ENCODE measurements around the gene NMNAT2. TPM values are rescaled to one million over a fixed set of nuclear protein-coding genes. Genes with fewer than 3 reads are reported as not detected.

Gene NMNAT2
- total RNA-seq, 1 experiment from 2014 or later: 8.8 TPM

GRCh38 chr1:183310753-183311479, 107.3 kb downstream of the NMNAT2 start:
- CTCF ChIA-PET: interaction anchor here (1.2 kb wide), 1 partner anchor 32 kb away, joined by 3 read pairs; no protein-coding TSS in a partner anchor
- POLR2A ChIA-PET: no interaction called here
- no peak for ATAC-seq

More at GRCh38 chr1:183310753-183311479, 107.3 kb downstream of the NMNAT2 start:
- peak overlapping the region; percentile 33; the same call in 1 of the 2 replicates for H3K27ac Mint-ChIP-seq
- TF ChIP-seq PRRX2 (CRISPR knock-in tag; IDR thresholded peaks at IDR 0.05): no peak
- no peak for TF ChIP-seq TP53 (CRISPR knock-in tag; IDR thresholded peaks at IDR 0.05)
- no peak for TF ChIP-seq CTCF (IDR thresholded peaks at IDR 0.05)
- TF ChIP-seq ZNF138 (CRISPR knock-in tag; conservative IDR thresholded peaks at IDR 0.05): no peak
- no peak for TF ChIP-seq FOXP4 (CRISPR knock-in tag; IDR thresholded peaks at IDR 0.05)
- no peak for TF ChIP-seq MAX (CRISPR knock-in tag; IDR thresholded peaks at IDR 0.05)
- no peak for TF ChIP-seq ATF1 (CRISPR knock-in tag; IDR thresholded peaks at IDR 0.05)
- TF ChIP-seq E2F4 (CRISPR knock-in tag; IDR thresholded peaks at IDR 0.05; ENCODE audit: borderline replicate concordance, low read depth): no peak
- TF ChIP-seq ZNF121 (CRISPR knock-in tag; IDR thresholded peaks at IDR 0.05): no peak
- no peak for TF ChIP-seq ERG (CRISPR knock-in tag; IDR thresholded peaks at IDR 0.05)
- no peak for TF ChIP-seq FOXK1 (CRISPR knock-in tag; IDR thresholded peaks at IDR 0.05)
- TF ChIP-seq PREB (CRISPR knock-in tag; IDR thresholded peaks at IDR 0.05; ENCODE audit: borderline replicate concordance): no peak
- no peak for TF ChIP-seq IRF1 (CRISPR knock-in tag; IDR thresholded peaks at IDR 0.05)
- TF ChIP-seq SMAD4 (CRISPR knock-in tag; IDR thresholded peaks at IDR 0.05): no peak
- no peak for TF ChIP-seq ZNF219 (CRISPR knock-in tag; IDR thresholded peaks at IDR 0.05; ENCODE audit: borderline replicate concordance)
- no peak for TF ChIP-seq JUN (CRISPR knock-in tag; IDR thresholded peaks at IDR 0.05)
- peaks cover 24% of the 10 kb centered on the region for H3K4me1 Mint-ChIP-seq
- H3K4me3 Mint-ChIP-seq: no peak overlapping the region
- H3K9me3 Mint-ChIP-seq: peaks cover 5% of the 10 kb centered on the region
- DNase-seq (ENCODE audit: low spot score): no peak
- H3K36me3 Mint-ChIP-seq: no peaks in the 10 kb centered on the region
- H3K27me3 Mint-ChIP-seq (ENCODE audit: low read depth): peaks cover 11% of the 10 kb centered on the region
